Transverse colon (tissue), 4 donors: ENCODE results near the gene RLN3.

Source experiments
- POLR2AphosphoS5 ChIP-seq, 3 donors: sonication (generic); formaldehyde crosslinking; IDR thresholded peaks; one replicate each; pipeline ENCODE4 v1.6.1; 2016; ENCODE audit warnings: antibody characterized with exemption in 3 of 3
- TF ChIP-seq, protein P1 (sequence below), 5 experiments: fragments of 200-600 bp in 3 of 5; fragments of 450-650 bp in 2 of 5; sonication (generic) in 3 of 5; IDR thresholded peaks; 1 replicate in 2 of 5; 2 replicates in 3 of 5; pipeline ENCODE4 v1.5.1; 2016 to 2017; ENCODE audit warnings: antibody characterized with exemption in 5 of 5, inconsistent platforms in 3 of 5, mild to moderate bottlenecking in 2 of 5, moderate library complexity in 1 of 5

DNA sequence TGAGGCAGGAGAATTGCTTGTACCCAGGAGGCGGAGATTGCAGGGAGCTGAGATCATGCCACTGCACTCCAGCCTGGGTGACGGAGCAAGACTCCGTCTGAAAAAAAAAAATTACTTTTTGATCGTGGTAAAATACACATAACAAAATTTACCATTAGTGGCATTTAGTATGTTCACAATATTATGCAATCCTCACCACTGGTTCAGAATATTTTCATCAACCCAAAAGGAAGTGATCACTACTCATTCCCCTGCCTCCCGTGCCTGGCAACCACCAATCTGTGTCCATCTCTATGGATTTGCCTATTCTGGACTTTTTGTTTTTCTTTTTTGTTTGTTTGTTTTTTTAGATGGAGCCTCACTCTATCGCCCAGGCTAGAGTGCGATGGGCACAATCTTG, 35.2 kb downstream of the RLN3 start:
- TF ChIP-seq, protein P1, sequence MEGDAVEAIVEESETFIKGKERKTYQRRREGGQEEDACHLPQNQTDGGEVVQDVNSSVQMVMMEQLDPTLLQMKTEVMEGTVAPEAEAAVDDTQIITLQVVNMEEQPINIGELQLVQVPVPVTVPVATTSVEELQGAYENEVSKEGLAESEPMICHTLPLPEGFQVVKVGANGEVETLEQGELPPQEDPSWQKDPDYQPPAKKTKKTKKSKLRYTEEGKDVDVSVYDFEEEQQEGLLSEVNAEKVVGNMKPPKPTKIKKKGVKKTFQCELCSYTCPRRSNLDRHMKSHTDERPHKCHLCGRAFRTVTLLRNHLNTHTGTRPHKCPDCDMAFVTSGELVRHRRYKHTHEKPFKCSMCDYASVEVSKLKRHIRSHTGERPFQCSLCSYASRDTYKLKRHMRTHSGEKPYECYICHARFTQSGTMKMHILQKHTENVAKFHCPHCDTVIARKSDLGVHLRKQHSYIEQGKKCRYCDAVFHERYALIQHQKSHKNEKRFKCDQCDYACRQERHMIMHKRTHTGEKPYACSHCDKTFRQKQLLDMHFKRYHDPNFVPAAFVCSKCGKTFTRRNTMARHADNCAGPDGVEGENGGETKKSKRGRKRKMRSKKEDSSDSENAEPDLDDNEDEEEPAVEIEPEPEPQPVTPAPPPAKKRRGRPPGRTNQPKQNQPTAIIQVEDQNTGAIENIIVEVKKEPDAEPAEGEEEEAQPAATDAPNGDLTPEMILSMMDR (IDR thresholded peaks at IDR 0.05), result no peak
- TF ChIP-seq POLR2AphosphoS5 (IDR thresholded peaks at IDR 0.05), result no peak
